ENCODE measurements around the gene SLC41A2. TPM values are rescaled to one million over a fixed set of nuclear protein-coding genes. Genes with fewer than 3 reads are reported as not detected.
"Not testable (repeated sequence)": the region's sequence is repeated elsewhere in the genome, so short reads cannot be mapped to it uniquely, and the experiment has no call there.

SLC41A2 gene
- total and polyA plus RNA-seq, 5 donors from 2014 or later: 0.32 to 4.7 (median 0.56) TPM; not detected in 1

- Mint-ChIP-seq H3K9me3 (peaks cover 0 to 3% (median 0%) of the 10 kb centered on the region in 7 donors), H3K4me1 (peaks cover 31 to 40% (median 33%) of the 10 kb centered on the region in 4 donors), H3K27ac (no peak overlapping the region), H3K4me3 (peak overlapping the region in 1 of 4 donors; percentile 9), H3K27me3 (no peaks in the 10 kb centered on the region), H3K36me3 (peaks cover 64% of the 10 kb centered on the region)
- H3K4me3 ChIP-seq (ENCODE audit: low read depth, low read length): no peak overlapping the region
- H3K9me3 ChIP-seq (ENCODE audit: control insufficient read depth in 2 of 2, low read length in 2 of 2): no peaks in the 10 kb centered on the region
- H3K27me3 ChIP-seq (ENCODE audit: control insufficient read depth, insufficient read depth, low read length): no peaks in the 10 kb centered on the region
- DNase-seq (no peak), ATAC-seq (ENCODE audit: low read depth in 2 of 2) (no peak)
- no peak overlapping the region for H3K27ac ChIP-seq (ENCODE audit: insufficient read depth, low read length, poor library complexity, severe bottlenecking)
- peaks cover 51% of the 10 kb centered on the region for H3K36me3 ChIP-seq (ENCODE audit: control insufficient read depth, insufficient read depth, low read length)
- peaks cover 16% of the 10 kb centered on the region for H3K4me1 ChIP-seq (ENCODE audit: control insufficient read depth, insufficient read depth, low read length, poor library complexity, severe bottlenecking)
Observed at GRCh38 chr12:104991565-104992128, 33.6 kb upstream of the SLC41A2 start.

DNA sequence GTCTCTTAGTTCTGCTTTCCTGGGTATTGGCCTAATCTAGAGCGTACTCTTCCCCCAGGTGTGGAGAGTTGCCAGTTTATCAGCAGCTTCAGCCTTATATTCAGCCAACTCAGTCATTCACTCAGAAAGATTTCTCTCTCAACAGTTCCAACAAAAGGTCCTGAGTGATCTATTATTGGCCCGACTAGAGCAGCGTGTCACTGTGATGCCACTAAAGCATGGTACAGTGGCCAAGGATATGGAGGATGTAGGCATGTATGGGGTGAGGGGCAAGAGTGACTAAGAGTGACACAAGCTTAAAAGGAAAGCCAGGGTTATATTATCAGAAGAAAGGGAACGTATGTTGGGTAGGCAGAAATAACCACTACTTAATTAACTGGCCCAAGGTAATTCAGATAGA lies 32.9 kb upstream of the SLC41A2 start:
- peaks cover 28 to 44% (median 34%) of the 10 kb centered on the region in 4 donors for H3K4me1 Mint-ChIP-seq
- Histone ChIP-seq H3K27ac (ENCODE audit: insufficient read depth, low read length, poor library complexity, severe bottlenecking) (no peak overlapping the region), H3K4me3 (ENCODE audit: low read depth, low read length) (no peak overlapping the region), H3K36me3 (ENCODE audit: control insufficient read depth, insufficient read depth, low read length) (peaks cover 44% of the 10 kb centered on the region), H3K27me3 (ENCODE audit: control insufficient read depth, insufficient read depth, low read length) (no peaks in the 10 kb centered on the region), H3K9me3 (ENCODE audit: control insufficient read depth in 2 of 2, low read length in 2 of 2) (no peaks in the 10 kb centered on the region), H3K4me1 (ENCODE audit: control insufficient read depth, insufficient read depth, low read length, poor library complexity, severe bottlenecking) (peaks cover 20% of the 10 kb centered on the region)
- H3K27ac Mint-ChIP-seq: peak overlapping the region in 1 of 3 donors; percentile 48
- no peak for ATAC-seq (ENCODE audit: low read depth in 2 of 2)
- H3K36me3 Mint-ChIP-seq: peaks cover 61% of the 10 kb centered on the region
- no peaks in the 10 kb centered on the region for H3K27me3 Mint-ChIP-seq
- DNase-seq: no peak
- H3K9me3 Mint-ChIP-seq: peaks cover 0 to 3% (median 2%) of the 10 kb centered on the region in 7 donors
- peak overlapping the region in 1 of 4 donors; percentile 9 for H3K4me3 Mint-ChIP-seq

DNA sequence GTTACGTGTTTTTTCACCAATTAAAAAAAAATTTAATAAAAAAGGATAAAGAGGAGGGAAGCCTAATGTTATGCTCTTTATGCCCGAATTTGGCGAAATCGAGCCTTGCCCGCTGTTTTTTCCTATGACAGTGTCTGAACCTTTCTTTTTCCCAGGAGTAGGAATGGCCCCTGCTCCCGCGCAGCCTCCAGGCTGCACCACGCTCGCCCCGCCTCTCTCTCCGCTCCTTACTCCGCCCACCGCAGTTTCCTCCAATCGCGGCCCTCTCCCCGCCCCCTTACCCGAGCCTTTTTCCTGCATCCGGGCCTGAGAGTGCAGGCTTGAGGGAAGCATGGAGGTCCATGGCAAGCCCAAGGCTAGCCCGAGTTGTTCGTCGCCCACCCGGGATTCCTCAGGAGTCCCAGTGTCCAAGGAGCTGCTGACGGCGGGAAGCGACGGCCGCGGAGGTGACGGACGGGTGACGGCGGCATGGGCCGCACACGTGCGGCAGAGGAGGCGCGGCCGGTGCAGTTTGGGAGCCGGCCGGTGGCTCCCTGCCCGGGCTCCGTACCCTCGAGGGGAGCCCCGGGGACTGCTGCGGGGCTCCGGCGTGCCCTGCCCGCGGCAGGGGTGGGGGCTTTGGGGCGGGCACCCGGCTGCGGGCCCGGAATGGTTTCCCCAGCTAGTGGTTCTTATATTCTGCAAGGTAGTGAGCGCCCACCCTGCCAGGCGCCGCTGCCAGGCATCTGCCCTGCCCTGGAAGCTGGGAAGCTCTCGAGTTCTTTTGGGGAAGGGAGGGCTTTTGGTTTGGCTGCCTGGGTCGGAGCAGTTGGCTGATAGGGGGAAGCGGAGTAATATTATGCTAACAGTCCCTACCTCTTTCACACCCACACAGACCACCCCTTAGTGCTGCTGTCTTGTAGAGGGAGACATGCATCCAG lies 28.2 kb upstream of the SLC41A2 start, which contains the start of gene NOPCHAP1:
TSS of gene NOPCHAP1 (plus strand) at position 295 of the 920 bp plus-strand sequence. CDS start at position 332, 37 bp downstream.
- no peaks in the 10 kb centered on the region for H3K9me3 ChIP-seq (ENCODE audit: control insufficient read depth in 2 of 2, low read length in 2 of 2)
- Mint-ChIP-seq H3K27me3 (peaks cover 8% of the 10 kb centered on the region), H3K9me3 (peaks cover 0 to 3% (median 2%) of the 10 kb centered on the region in 7 donors), H3K36me3 (peaks cover 26% of the 10 kb centered on the region), H3K27ac (peak within 1 kb of the TSS; percentile 60 to 89 (median 80)), H3K4me3 (peak within 1 kb of the TSS; percentile 91 to 95 (median 92)), H3K4me1 (peaks cover 30 to 48% (median 43%) of the 10 kb centered on the region in 4 donors)
- no peaks in the 10 kb centered on the region for H3K27me3 ChIP-seq (ENCODE audit: control insufficient read depth, insufficient read depth, low read length)
- DNase-seq (peak; percentile 80 to 83 (median 81)), ATAC-seq (ENCODE audit: low read depth in 2 of 2) (peak; percentile 99)
- peak within 1 kb of the TSS; percentile 29 for H3K27ac ChIP-seq (ENCODE audit: insufficient read depth, low read length, poor library complexity, severe bottlenecking)
- H3K4me3 ChIP-seq (ENCODE audit: low read depth, low read length): peak within 1 kb of the TSS; percentile 88
- peaks cover 26% of the 10 kb centered on the region for H3K4me1 ChIP-seq (ENCODE audit: control insufficient read depth, insufficient read depth, low read length, poor library complexity, severe bottlenecking)
- H3K36me3 ChIP-seq (ENCODE audit: control insufficient read depth, insufficient read depth, low read length): peaks cover 18% of the 10 kb centered on the region

GRCh38 chr12:104985206-104985605 lies 27.1 kb upstream of the SLC41A2 start:
- Histone ChIP-seq H3K36me3 (ENCODE audit: control insufficient read depth, insufficient read depth, low read length) (peaks cover 11% of the 10 kb centered on the region), H3K4me1 (ENCODE audit: control insufficient read depth, insufficient read depth, low read length, poor library complexity, severe bottlenecking) (peaks cover 26% of the 10 kb centered on the region), H3K9me3 (ENCODE audit: control insufficient read depth in 2 of 2, low read length in 2 of 2) (no peaks in the 10 kb centered on the region), H3K27me3 (ENCODE audit: control insufficient read depth, insufficient read depth, low read length) (no peaks in the 10 kb centered on the region), H3K27ac (ENCODE audit: insufficient read depth, low read length, poor library complexity, severe bottlenecking) (no peak overlapping the region), H3K4me3 (ENCODE audit: low read depth, low read length) (peak overlapping the region; percentile 88)
- H3K36me3 Mint-ChIP-seq: peaks cover 17% of the 10 kb centered on the region
- peak overlapping the region; percentile 91 to 95 (median 92) for H3K4me3 Mint-ChIP-seq
- H3K4me1 Mint-ChIP-seq: peaks cover 29 to 47% (median 41%) of the 10 kb centered on the region in 4 donors
- H3K27ac Mint-ChIP-seq: peak overlapping the region in 1 of 3 donors; percentile 89
- DNase-seq (no peak), ATAC-seq (ENCODE audit: low read depth in 2 of 2) (no peak)
- H3K9me3 Mint-ChIP-seq: peaks cover 0 to 3% (median 0%) of the 10 kb centered on the region in 7 donors
- peaks cover 8% of the 10 kb centered on the region for H3K27me3 Mint-ChIP-seq

- not testable (repeated sequence) for H3K4me3 ChIP-seq (ENCODE audit: low read depth, low read length); H3K27me3 ChIP-seq (ENCODE audit: control insufficient read depth, insufficient read depth, low read length); H3K4me1 ChIP-seq (ENCODE audit: control insufficient read depth, insufficient read depth, low read length, poor library complexity, severe bottlenecking); H3K36me3 Mint-ChIP-seq; H3K36me3 ChIP-seq (ENCODE audit: control insufficient read depth, insufficient read depth, low read length); H3K27ac Mint-ChIP-seq; H3K4me3 Mint-ChIP-seq; H3K4me1 Mint-ChIP-seq; H3K9me3 Mint-ChIP-seq; ATAC-seq (ENCODE audit: low read depth in 2 of 2); H3K27ac ChIP-seq (ENCODE audit: insufficient read depth, low read length, poor library complexity, severe bottlenecking); DNase-seq; H3K9me3 ChIP-seq (ENCODE audit: control insufficient read depth in 2 of 2, low read length in 2 of 2)
- H3K27me3 Mint-ChIP-seq: peaks cover 15% of the 10 kb centered on the region
Observed at GRCh38 chr12:104977688-104978087, 19.6 kb upstream of the SLC41A2 start.

DNA sequence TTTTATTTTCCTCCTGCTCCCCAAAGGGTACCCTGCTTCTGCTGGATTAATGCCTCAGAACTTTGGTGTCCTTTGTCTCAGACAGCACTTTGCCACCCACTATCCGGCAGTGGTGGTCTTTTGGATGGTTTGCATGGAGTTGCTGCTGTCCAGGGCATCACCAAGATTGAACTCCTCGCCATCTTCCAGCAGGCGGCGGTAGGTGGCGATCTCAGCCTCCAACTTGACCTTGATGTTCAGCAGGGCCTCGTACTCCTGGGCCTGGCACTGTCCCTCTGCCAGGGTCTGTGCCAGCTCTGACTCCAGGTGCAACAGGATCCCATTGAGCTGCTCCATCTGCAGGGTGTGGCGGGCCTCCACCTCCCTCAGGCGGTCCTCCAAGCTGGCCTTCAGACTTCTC lies 18.6 kb upstream of the SLC41A2 start:
- Histone ChIP-seq H3K4me3 (ENCODE audit: low read depth, low read length) (no peak overlapping the region), H3K4me1 (ENCODE audit: control insufficient read depth, insufficient read depth, low read length, poor library complexity, severe bottlenecking) (no peaks in the 10 kb centered on the region), H3K9me3 (ENCODE audit: control insufficient read depth in 2 of 2, low read length in 2 of 2) (no peaks in the 10 kb centered on the region), H3K36me3 (ENCODE audit: control insufficient read depth, insufficient read depth, low read length) (no peaks in the 10 kb centered on the region), H3K27ac (ENCODE audit: insufficient read depth, low read length, poor library complexity, severe bottlenecking) (no peak overlapping the region), H3K27me3 (ENCODE audit: control insufficient read depth, insufficient read depth, low read length) (peaks cover 2% of the 10 kb centered on the region)
- H3K4me1 Mint-ChIP-seq: no peaks in the 10 kb centered on the region
- ATAC-seq (ENCODE audit: low read depth in 2 of 2) (no peak), DNase-seq (no peak)
- H3K9me3 Mint-ChIP-seq: no peaks in the 10 kb centered on the region
- peaks cover 6% of the 10 kb centered on the region for H3K27me3 Mint-ChIP-seq
- H3K27ac Mint-ChIP-seq: no peak overlapping the region
- H3K36me3 Mint-ChIP-seq: no peaks in the 10 kb centered on the region
- no peak overlapping the region for H3K4me3 Mint-ChIP-seq

- no peaks in the 10 kb centered on the region for H3K36me3 ChIP-seq (ENCODE audit: control insufficient read depth, insufficient read depth, low read length)
- no peaks in the 10 kb centered on the region for H3K36me3 Mint-ChIP-seq
- peaks cover 2% of the 10 kb centered on the region for H3K27me3 ChIP-seq (ENCODE audit: control insufficient read depth, insufficient read depth, low read length)
- no peak overlapping the region for H3K4me3 ChIP-seq (ENCODE audit: low read depth, low read length)
- ATAC-seq (ENCODE audit: low read depth in 2 of 2) (no peak), DNase-seq (no peak)
- H3K9me3 ChIP-seq (ENCODE audit: control insufficient read depth in 2 of 2, low read length in 2 of 2): no peaks in the 10 kb centered on the region
- H3K27me3 Mint-ChIP-seq: peaks cover 6% of the 10 kb centered on the region
- H3K4me3 Mint-ChIP-seq: no peak overlapping the region
- no peaks in the 10 kb centered on the region for H3K9me3 Mint-ChIP-seq
- H3K4me1 ChIP-seq (ENCODE audit: control insufficient read depth, insufficient read depth, low read length, poor library complexity, severe bottlenecking): no peaks in the 10 kb centered on the region
- no peak overlapping the region for H3K27ac Mint-ChIP-seq
- no peak overlapping the region for H3K27ac ChIP-seq (ENCODE audit: insufficient read depth, low read length, poor library complexity, severe bottlenecking)
- no peaks in the 10 kb centered on the region for H3K4me1 Mint-ChIP-seq
Observed at GRCh38 chr12:104975587-104976343, 17.7 kb upstream of the SLC41A2 start.

Data from CD4-positive, CD25-positive, alpha-beta regulatory T cell (primary cell).